Measurements from ENCODE around the gene ODF2.

DNA sequence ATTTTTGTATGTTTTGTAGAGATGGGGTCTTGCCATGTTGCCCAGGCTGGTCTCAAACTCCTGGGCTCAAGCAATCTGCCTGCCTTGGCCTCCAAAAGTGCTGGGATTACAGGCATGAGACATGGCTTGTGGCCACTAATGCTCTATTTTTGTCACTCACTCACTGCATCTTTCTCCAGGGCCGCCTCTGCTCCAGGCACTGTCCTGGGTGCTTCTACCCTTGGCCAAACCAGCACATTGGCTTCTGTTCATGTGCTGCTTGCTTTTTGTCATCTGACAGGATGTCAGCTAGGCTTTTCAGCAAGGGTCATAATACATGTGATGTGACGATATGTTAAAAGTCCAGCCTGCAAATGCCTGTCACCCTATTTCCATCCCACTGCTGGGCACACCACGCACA, 3.2 kb downstream of the ODF2 start:
- no peak for TF ChIP-seq ZNF302 (CRISPR knock-in tag; IDR thresholded peaks at IDR 0.05)
- TF ChIP-seq ZSCAN20 (CRISPR knock-in tag; IDR thresholded peaks at IDR 0.05), result no peak
- no peak for TF ChIP-seq ESRRA (IDR thresholded peaks at IDR 0.05; ENCODE audit: borderline replicate concordance, low read length)
- TF ChIP-seq POLR2A (IDR thresholded peaks at IDR 0.05; ENCODE audit: low read length), result no peak
- no peak for TF ChIP-seq JUN (IDR thresholded peaks at IDR 0.05)
- TF ChIP-seq HOXA7 (CRISPR knock-in tag; IDR thresholded peaks at IDR 0.05), result no peak
- TF ChIP-seq RNF2 (IDR thresholded peaks at IDR 0.05; ENCODE audit: borderline replicate concordance, low read depth), result no peak
- TF ChIP-seq, protein P1, sequence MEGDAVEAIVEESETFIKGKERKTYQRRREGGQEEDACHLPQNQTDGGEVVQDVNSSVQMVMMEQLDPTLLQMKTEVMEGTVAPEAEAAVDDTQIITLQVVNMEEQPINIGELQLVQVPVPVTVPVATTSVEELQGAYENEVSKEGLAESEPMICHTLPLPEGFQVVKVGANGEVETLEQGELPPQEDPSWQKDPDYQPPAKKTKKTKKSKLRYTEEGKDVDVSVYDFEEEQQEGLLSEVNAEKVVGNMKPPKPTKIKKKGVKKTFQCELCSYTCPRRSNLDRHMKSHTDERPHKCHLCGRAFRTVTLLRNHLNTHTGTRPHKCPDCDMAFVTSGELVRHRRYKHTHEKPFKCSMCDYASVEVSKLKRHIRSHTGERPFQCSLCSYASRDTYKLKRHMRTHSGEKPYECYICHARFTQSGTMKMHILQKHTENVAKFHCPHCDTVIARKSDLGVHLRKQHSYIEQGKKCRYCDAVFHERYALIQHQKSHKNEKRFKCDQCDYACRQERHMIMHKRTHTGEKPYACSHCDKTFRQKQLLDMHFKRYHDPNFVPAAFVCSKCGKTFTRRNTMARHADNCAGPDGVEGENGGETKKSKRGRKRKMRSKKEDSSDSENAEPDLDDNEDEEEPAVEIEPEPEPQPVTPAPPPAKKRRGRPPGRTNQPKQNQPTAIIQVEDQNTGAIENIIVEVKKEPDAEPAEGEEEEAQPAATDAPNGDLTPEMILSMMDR (IDR thresholded peaks at IDR 0.05), result no peak
- TF ChIP-seq NPAS2 (CRISPR knock-in tag; IDR thresholded peaks at IDR 0.05; ENCODE audit: borderline replicate concordance), result no peak
- no peak for TF ChIP-seq RFX5 (IDR thresholded peaks at IDR 0.05)
- no peak for TF ChIP-seq HDAC2 (IDR thresholded peaks at IDR 0.05)
